AG04449 (cell line): ENCODE results near the gene HOXB5.

Experiments used
- CTCF ChIA-PET: fragments of 350-600 bp; formaldehyde crosslinking; extraction: SDS; loops from one replicate; lab custom pipeline; 2021; ENCODE audit warnings: antibody characterized with exemption; lab: Yijun Ruan, JAX
- POLR2A ChIA-PET: fragments of 400-600, 350-600 bp; formaldehyde crosslinking; extraction: SDS; loops from one replicate; lab custom pipeline; 2020; ENCODE audit warnings: antibody characterized with exemption, inconsistent platforms; lab: Yijun Ruan, JAX
- DNase-seq: peaks from one replicate; pipeline ENCODE4 v3.0.0-alpha.2; 2010; ENCODE audit warnings: low read depth, low spot score
- H3K4me3 ChIP-seq: 2 replicates; pipeline ENCODE4 v1.5.1; 2011; ENCODE audit warnings: low read depth, mild to moderate bottlenecking, control low read depth, low read length
- TF ChIP-seq, protein P1 (sequence below): IDR thresholded peaks from one replicate; pipeline ENCODE4 v1.5.1; 2011; ENCODE audit warnings: mild to moderate bottlenecking, moderate library complexity, low read length, control low read depth, inconsistent platforms; ENCODE audit not compliant: insufficient read depth; ENCODE audit errors: missing control alignments

HOXB5 gene

DNA sequence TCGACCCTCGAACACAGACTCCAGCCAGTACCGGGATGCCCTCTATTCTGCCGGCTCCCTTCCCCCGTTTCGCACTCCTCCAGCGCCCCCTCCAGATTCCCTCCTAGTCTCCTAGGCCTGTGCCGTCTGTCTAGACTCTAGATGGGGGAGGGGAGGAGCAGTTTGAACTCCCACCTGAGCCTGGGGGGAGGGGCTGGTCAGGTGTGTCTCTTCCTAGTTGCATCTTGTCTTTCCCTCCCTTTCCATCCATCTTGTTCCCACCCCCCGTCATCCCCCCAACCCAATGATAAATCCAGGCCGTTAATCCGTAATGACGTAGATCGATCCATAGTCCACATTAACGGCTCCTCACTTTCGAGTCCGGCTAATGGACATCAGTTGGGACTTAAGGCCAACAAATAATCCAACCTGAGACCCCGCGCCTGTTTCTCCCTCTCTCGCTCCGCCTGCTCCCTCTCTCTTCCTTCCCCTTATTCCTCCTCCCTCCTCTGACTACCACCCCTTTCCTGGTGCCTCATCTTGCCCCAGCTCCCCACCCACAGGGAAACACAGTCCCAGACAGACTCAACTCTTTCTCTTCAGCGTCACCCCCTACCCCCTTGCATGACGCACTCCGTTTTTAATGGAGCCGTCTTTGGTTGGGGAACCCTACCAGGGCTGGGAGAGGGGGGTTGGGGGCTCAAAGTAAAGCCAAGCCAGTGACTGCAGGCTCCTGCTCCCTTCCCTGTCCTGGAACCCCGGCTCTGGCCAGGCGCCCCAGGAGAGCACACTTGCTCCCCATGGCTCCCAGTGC lies 3.4 kb upstream of the HOXB5 start:
- ChIA-PET CTCF (interaction anchor here (0.9 to 8.4 kb wide), 9 partner anchors 10 to 289 kb away, joined by 3 to 80 read pairs (median 6); partner anchors contain the start of gene HOXB8), POLR2A (interaction anchor here (0.7 to 1.7 kb wide), 6 partner anchors 9 to 245 kb away, joined by 3 to 12 read pairs (median 3); no protein-coding TSS in a partner anchor)
- TF ChIP-seq, protein P1, sequence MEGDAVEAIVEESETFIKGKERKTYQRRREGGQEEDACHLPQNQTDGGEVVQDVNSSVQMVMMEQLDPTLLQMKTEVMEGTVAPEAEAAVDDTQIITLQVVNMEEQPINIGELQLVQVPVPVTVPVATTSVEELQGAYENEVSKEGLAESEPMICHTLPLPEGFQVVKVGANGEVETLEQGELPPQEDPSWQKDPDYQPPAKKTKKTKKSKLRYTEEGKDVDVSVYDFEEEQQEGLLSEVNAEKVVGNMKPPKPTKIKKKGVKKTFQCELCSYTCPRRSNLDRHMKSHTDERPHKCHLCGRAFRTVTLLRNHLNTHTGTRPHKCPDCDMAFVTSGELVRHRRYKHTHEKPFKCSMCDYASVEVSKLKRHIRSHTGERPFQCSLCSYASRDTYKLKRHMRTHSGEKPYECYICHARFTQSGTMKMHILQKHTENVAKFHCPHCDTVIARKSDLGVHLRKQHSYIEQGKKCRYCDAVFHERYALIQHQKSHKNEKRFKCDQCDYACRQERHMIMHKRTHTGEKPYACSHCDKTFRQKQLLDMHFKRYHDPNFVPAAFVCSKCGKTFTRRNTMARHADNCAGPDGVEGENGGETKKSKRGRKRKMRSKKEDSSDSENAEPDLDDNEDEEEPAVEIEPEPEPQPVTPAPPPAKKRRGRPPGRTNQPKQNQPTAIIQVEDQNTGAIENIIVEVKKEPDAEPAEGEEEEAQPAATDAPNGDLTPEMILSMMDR: no peak
- no peak for DNase-seq
- peak overlapping the region; percentile 76 for H3K4me3 ChIP-seq

DNA sequence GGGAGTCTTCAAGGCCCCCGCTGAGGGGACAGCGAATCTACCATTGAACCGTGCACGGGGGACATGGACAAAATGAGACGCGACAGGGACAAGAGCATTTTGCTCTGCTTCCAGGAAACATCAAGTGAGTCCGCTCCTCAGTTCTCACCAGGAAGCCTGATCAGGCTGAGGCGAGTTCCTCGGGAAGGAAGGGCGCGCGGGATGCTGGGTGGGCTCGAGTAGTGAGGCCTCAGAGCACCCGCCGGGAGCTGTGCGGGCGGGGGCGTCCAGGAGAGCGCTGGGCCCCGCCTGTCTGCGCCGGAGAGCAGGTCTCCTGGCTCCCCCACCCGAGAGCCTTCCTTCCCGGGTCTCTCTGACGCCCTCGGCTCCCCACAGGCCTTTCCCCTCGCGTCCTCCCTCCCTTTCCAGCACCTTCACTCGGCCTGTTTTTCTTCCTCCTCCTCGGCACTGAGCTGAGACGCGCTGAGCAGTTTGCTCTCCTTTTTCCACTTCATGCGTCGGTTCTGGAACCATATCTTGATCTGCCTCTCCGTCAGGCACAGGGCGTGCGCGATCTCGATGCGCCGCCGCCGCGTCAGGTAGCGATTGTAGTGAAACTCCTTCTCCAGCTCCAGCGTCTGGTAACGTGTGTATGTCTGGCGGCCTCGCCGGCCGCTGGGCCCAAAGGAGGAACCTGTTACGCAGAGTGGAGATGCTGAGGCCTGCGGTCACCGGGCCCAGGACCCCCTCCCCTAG lies 2.6 kb upstream of the HOXB5 start:
- TF ChIP-seq, protein P1: no peak
- ChIA-PET POLR2A (interaction anchor here (0.8 to 1.7 kb wide), 7 partner anchors 8 to 244 kb away, joined by 3 to 12 read pairs (median 4); no protein-coding TSS in a partner anchor), CTCF (interaction anchor here (0.9 to 8.4 kb wide), 8 partner anchors 11 to 288 kb away, joined by 3 to 80 read pairs (median 8); partner anchors contain the start of gene HOXB8)
- no peak for DNase-seq
- peak overlapping the region; percentile 76 for H3K4me3 ChIP-seq

- ChIA-PET CTCF (interaction anchor here (0.6 to 8.4 kb wide), 13 partner anchors 11 to 291 kb away, joined by 3 to 80 read pairs (median 6); partner anchors contain the start of gene HOXB8), POLR2A (interaction anchor here (0.8 to 1.8 kb wide), 5 partner anchors 13 to 121 kb away, joined by 3 to 5 read pairs (median 4); no protein-coding TSS in a partner anchor)
- TF ChIP-seq, protein P1: no peak
- peak overlapping the region; percentile 76 for H3K4me3 ChIP-seq
- no peak for DNase-seq
Observed at GRCh38 chr17:48595278-48595999, 1.9 kb upstream of the HOXB5 start.

- ChIA-PET POLR2A (interaction anchor here (1.0 to 3.3 kb wide), 7 partner anchors 12 to 48 kb away, joined by 3 to 14 read pairs (median 4); no protein-coding TSS in a partner anchor), CTCF (interaction anchor here (0.6 to 8.4 kb wide), 20 partner anchors 15 to 379 kb away, joined by 3 to 80 read pairs (median 6); partner anchors contain the start of gene HOXB8)
- TF ChIP-seq, protein P1: no peak
- H3K4me3 ChIP-seq: peak overlapping the region; percentile 76
- DNase-seq: no peak
Observed at GRCh38 chr17:48594538-48595277, 1.1 kb upstream of the HOXB5 start.

- POLR2A ChIA-PET: interaction anchor here (0.5 to 3.3 kb wide), 11 partner anchors 11 to 52 kb away, joined by 3 to 14 read pairs (median 5); no protein-coding TSS in a partner anchor
Observed at GRCh38 chr17:48593840-48594537, 410 bp upstream of the HOXB5 start.

More at GRCh38 chr17:48593840-48594537, 410 bp upstream of the HOXB5 start:
- peak; percentile 63 for DNase-seq
- TF ChIP-seq, protein P1: peak; percentile 99
- CTCF ChIA-PET: interaction anchor here (0.7 to 8.4 kb wide), 32 partner anchors 16 to 442 kb away, joined by 3 to 80 read pairs (median 6); partner anchors contain the start of gene HOXB8
- peak overlapping the region; percentile 76 for H3K4me3 ChIP-seq
